K562 (cell line): ENCODE results near the gene UCN. TPM values are rescaled to one million over a fixed set of nuclear protein-coding genes. Genes with fewer than 3 reads are reported as not detected.

ENCODE experiments used
- ATF1 ChIP-seq, 2 experiments: fragments of 450-650 bp in 1 of 2; IDR thresholded peaks; 2 replicates each; pipeline ENCODE4 v1.6.1; 2016; ENCODE audit warnings: missing compliant biosample characterization in 1 of 2, missing genetic modification characterization in 1 of 2
- BHLHE40 ChIP-seq: IDR thresholded peaks from 2 replicates; pipeline ENCODE4 v1.6.1; 2011; ENCODE audit warnings: low read length, improper control_type of control experiment
- CC2D1A ChIP-seq: fragments of 450-650 bp; IDR thresholded peaks from 2 replicates; pipeline ENCODE4 v1.6.1; 2017; ENCODE audit warnings: mild to moderate bottlenecking
- CREM ChIP-seq: IDR thresholded peaks from 2 replicates; pipeline ENCODE4 v1.6.1; 2014; ENCODE audit warnings: antibody characterized with exemption, low read depth
- HBP1 ChIP-seq: fragments of 450-650 bp; formaldehyde crosslinking; IDR thresholded peaks from 2 replicates; pipeline ENCODE4 v1.4.0; 2022; ENCODE audit warnings: missing genetic modification characterization
- MEF2A ChIP-seq: IDR thresholded peaks from 2 replicates; pipeline ENCODE4 v1.6.1; 2011; ENCODE audit warnings: low read depth, mild to moderate bottlenecking, low read length, moderate library complexity; ENCODE audit not compliant: control insufficient read depth
- NFATC3 ChIP-seq: fragments of 450-650 bp; IDR thresholded peaks from 2 replicates; pipeline ENCODE4 v1.6.1; 2017; ENCODE audit warnings: mild to moderate bottlenecking
- PHF8 ChIP-seq: fragments of 200-600 bp; sonication (generic); IDR thresholded peaks from 2 replicates; pipeline ENCODE4 v1.6.1; 2012; ENCODE audit warnings: mixed run types, mild to moderate bottlenecking, inconsistent platforms, low read length, moderate library complexity, borderline replicate concordance
- RB1 ChIP-seq: fragments of 450-650 bp; IDR thresholded peaks from 2 replicates; pipeline ENCODE4 v1.6.1; 2017; ENCODE audit warnings: low read depth, mild to moderate bottlenecking
- SIN3B ChIP-seq: fragments of 450-650 bp; IDR thresholded peaks from 2 replicates; pipeline ENCODE4 v1.6.1; 2017; ENCODE audit warnings: low read depth, mild to moderate bottlenecking, moderate library complexity
- TOE1 ChIP-seq, 2 experiments: fragments of 450-650 bp in 1 of 2; sonication (generic) in 1 of 2; formaldehyde crosslinking in 1 of 2; IDR thresholded peaks; 2 replicates each; pipeline versions ENCODE4 v1.7.1 to v1.8.0; 2016 to 2022; ENCODE audit warnings: borderline replicate concordance in 2 of 2, mild to moderate bottlenecking in 2 of 2, antibody characterized with exemption in 1 of 2, inconsistent platforms in 1 of 2, low read depth in 1 of 2, missing genetic modification reagents in 1 of 2, moderate library complexity in 1 of 2
- ZBTB49 ChIP-seq: sonication (generic); formaldehyde crosslinking; IDR thresholded peaks from 2 replicates; pipeline ENCODE4 v1.8.0; 2022; ENCODE audit warnings: missing genetic modification reagents, mild to moderate bottlenecking, borderline replicate concordance
- ZBTB8A ChIP-seq: fragments of 450-650 bp; IDR thresholded peaks from 2 replicates; pipeline ENCODE4 v1.6.1; 2018; ENCODE audit warnings: mild to moderate bottlenecking, moderate library complexity; ENCODE audit not compliant: partially characterized antibody
- ZC3H8 ChIP-seq: fragments of 450-650 bp; IDR thresholded peaks from 2 replicates; pipeline ENCODE4 v1.6.1; 2017
- ZNF253 ChIP-seq: fragments of 250-450 bp; sonication (Bioruptor Pico); conservative IDR thresholded peaks from 2 replicates; pipeline ENCODE4 v1.6.1; 2021; ENCODE audit warnings: mild to moderate bottlenecking
- ZNF395 ChIP-seq: fragments of 200-800 bp; sonication (Bioruptor generic); IDR thresholded peaks from 2 replicates; pipeline ENCODE4 v1.6.1; 2017; ENCODE audit warnings: missing genetic modification characterization, missing compliant biosample characterization
- polyA plus RNA-seq, 8 experiments: library from polyadenylated mRNA; depleted of rRNA in 4 of 8; stranded (reverse) in 5 of 8; unstranded in 3 of 8; fragments of >200 nt; fragmentation: Nextera tagmentation in 2 of 8; fragmentation: Illumina TruSeq in 1 of 8; extraction: Ambion mirVana in 2 of 8; extraction: Trizol in 1 of 8; gene quantifications; 2 replicates each; pipeline versions ENCODE4 v1.2.1 to v1.2.3, GENCODE V29; 2011 to 2014; ENCODE audit warnings: inconsistent platforms in 1 of 8, missing spikeins in 1 of 8
- total RNA-seq, 7 experiments: library from RNA; depleted of rRNA in 6 of 7; stranded (reverse); fragments of >200 nt in 6 of 7; fragmentation: Illumina TruSeq in 2 of 7; extraction: Trizol in 2 of 7; gene quantifications; 2 replicates each; pipeline versions ENCODE4 v1.2.1 to v1.2.3, GENCODE V29; 2011 to 2021; ENCODE audit warnings: low replicate concordance in 1 of 7

Gene UCN
- total and polyA plus RNA-seq, 9 of the 15 experiments (the other 6 are each of a cell fraction or from before 2014, with no cell fraction given): 0.10 to 2.7 (median 0.43) TPM

- TF ChIP-seq PHF8 (peak; percentile 93; the same call in 1 of the 2 replicates), ZC3H8 (no peak), ZBTB8A (no peak), RB1 (peak; percentile 35), CC2D1A (no peak), TOE1 (IDR thresholded peaks at IDR 0.05; ENCODE audit: borderline replicate concordance) (peak; percentile 85), TOE1 (CRISPR knock-in tag; IDR thresholded peaks at IDR 0.05; ENCODE audit: borderline replicate concordance, low read depth) (no peak), ATF1 (CRISPR knock-in tag; IDR thresholded peaks at IDR 0.05) (no peak), ATF1 (tag; IDR thresholded peaks at IDR 0.05) (peak; percentile 77), HBP1 (peak; percentile 13; the same call in 1 of the 2 replicates), NFATC3 (no peak), MEF2A (no peak), ZNF395 (CRISPR knock-in tag) (peak; percentile 21; the same call in 1 of the 2 replicates), ZBTB49 (CRISPR knock-in tag) (no peak), BHLHE40 (peak; percentile 98), SIN3B (peak; percentile 81), CREM (peak; percentile 89), ZNF253 (CRISPR knock-in tag) (no peak)
Observed at GRCh38 chr2:27322766-27323595, 14.7 kb upstream of the UCN start, which contains the start of gene MPV17 (continued).
